ENCODE results near the gene NRIP1. TPM values are rescaled to one million over a fixed set of nuclear protein-coding genes. Genes with fewer than 3 reads are reported as not detected.

NRIP1 gene
- total RNA-seq, 1 donor from 2014 or later: 81.1 TPM

- no peak for DNase-seq (ENCODE audit: low read depth)
- no peak for TF ChIP-seq CTCF (conservative IDR thresholded peaks at IDR 0.05; ENCODE audit: low read depth, low read length)
- no peak overlapping the region for H3K4me3 ChIP-seq (ENCODE audit: low read depth, low read length)
Measured at GRCh38 chr21:14911351-14911750, 153.4 kb downstream of the NRIP1 start.

Measured in epithelial cell of proximal tubule (primary cell).